Measurements from ENCODE around the gene SLC7A5.

The SLC7A5 gene

GRCh38 chr16:87831421-87832136, 37.7 kb downstream of the SLC7A5 start:
- H3K27me3 ChIP-seq = no peaks in the 10 kb centered on the region
- no peak overlapping the region for H3K4me3 ChIP-seq (ENCODE audit: low read depth in 1 of 2, low read length in 1 of 2)
- no peak for TF ChIP-seq CTCF (IDR thresholded peaks at IDR 0.05)
- H3K27ac ChIP-seq = no peak overlapping the region
- H3K4me1 ChIP-seq (ENCODE audit: control insufficient read depth in 1 of 2, insufficient read depth in 1 of 2, low read depth in 1 of 2, low read length in 1 of 2) = no peaks in the 10 kb centered on the region
- peaks cover 59% of the 10 kb centered on the region for H3K36me3 ChIP-seq
- H3K9me3 ChIP-seq = no peaks in the 10 kb centered on the region

GRCh38 chr16:87830673-87831420, 38.5 kb downstream of the SLC7A5 start:
- H3K4me3 ChIP-seq (ENCODE audit: low read depth in 1 of 2, low read length in 1 of 2) = no peak overlapping the region
- no peaks in the 10 kb centered on the region for H3K4me1 ChIP-seq (ENCODE audit: control insufficient read depth in 1 of 2, insufficient read depth in 1 of 2, low read depth in 1 of 2, low read length in 1 of 2)
- peaks cover 52% of the 10 kb centered on the region for H3K36me3 ChIP-seq
- no peak overlapping the region for H3K27ac ChIP-seq
- no peak for TF ChIP-seq CTCF (IDR thresholded peaks at IDR 0.05)
- no peaks in the 10 kb centered on the region for H3K27me3 ChIP-seq
- H3K9me3 ChIP-seq = no peaks in the 10 kb centered on the region

GRCh38 chr16:87829988-87830672, 39.2 kb downstream of the SLC7A5 start:
- no peaks in the 10 kb centered on the region for H3K9me3 ChIP-seq
- peaks cover 45% of the 10 kb centered on the region for H3K36me3 ChIP-seq
- no peak overlapping the region for H3K27ac ChIP-seq
- TF ChIP-seq CTCF (IDR thresholded peaks at IDR 0.05) = no peak
- no peaks in the 10 kb centered on the region for H3K4me1 ChIP-seq (ENCODE audit: control insufficient read depth in 1 of 2, insufficient read depth in 1 of 2, low read depth in 1 of 2, low read length in 1 of 2)
- no peak overlapping the region for H3K4me3 ChIP-seq (ENCODE audit: low read depth in 1 of 2, low read length in 1 of 2)
- no peaks in the 10 kb centered on the region for H3K27me3 ChIP-seq

GRCh38 chr16:87829622-87829980, 39.7 kb downstream of the SLC7A5 start:
- TF ChIP-seq CTCF (IDR thresholded peaks at IDR 0.05) = no peak
- no peaks in the 10 kb centered on the region for H3K9me3 ChIP-seq
- H3K4me3 ChIP-seq (ENCODE audit: low read depth in 1 of 2, low read length in 1 of 2) = no peak overlapping the region
- peaks cover 40% of the 10 kb centered on the region for H3K36me3 ChIP-seq
- H3K27ac ChIP-seq = no peak overlapping the region
- H3K27me3 ChIP-seq = no peaks in the 10 kb centered on the region
- H3K4me1 ChIP-seq (ENCODE audit: control insufficient read depth in 1 of 2, insufficient read depth in 1 of 2, low read depth in 1 of 2, low read length in 1 of 2) = no peaks in the 10 kb centered on the region

- Histone ChIP-seq H3K27me3 (no peaks in the 10 kb centered on the region), H3K4me3 (ENCODE audit: low read depth in 1 of 2, low read length in 1 of 2) (no peak overlapping the region), H3K27ac (no peak overlapping the region), H3K9me3 (no peaks in the 10 kb centered on the region), H3K36me3 (peaks cover 34% of the 10 kb centered on the region), H3K4me1 (ENCODE audit: control insufficient read depth in 1 of 2, insufficient read depth in 1 of 2, low read depth in 1 of 2, low read length in 1 of 2) (no peaks in the 10 kb centered on the region)
- TF ChIP-seq CTCF (IDR thresholded peaks at IDR 0.05) = no peak
Observed at GRCh38 chr16:87828907-87829621, 40.2 kb downstream of the SLC7A5 start.
